DND-41 (cell line): ENCODE measurements around the gene B3GNT5.

Experiments used
- ATAC-seq: fragments of 200-7000 bp; cut with Tn5 transposase; 3 replicates; pipeline ENCODE4 v1.9.1; 2021; ENCODE audit warnings: low read depth; ENCODE audit not compliant: insufficient read depth
- DNase-seq: peaks from one replicate; pipeline ENCODE4 v3.0.0-alpha.2; 2020
- H2AFZ ChIP-seq: 2 replicates; pipeline ENCODE4 v1.6.0; 2012; ENCODE audit warnings: low read depth, low read length
- H3K27ac ChIP-seq: 2 replicates; pipeline ENCODE4 v1.5.1; 2012; ENCODE audit warnings: low read length, inconsistent platforms
- H3K27me3 ChIP-seq: fragments of 200-600 bp; sonication (generic); 2 replicates; pipeline ENCODE4 v1.6.0; 2012; ENCODE audit warnings: low read length, mild to moderate bottlenecking, inconsistent platforms; ENCODE audit not compliant: insufficient read depth, poor library complexity
- H3K36me3 ChIP-seq: 2 replicates; pipeline ENCODE4 v1.5.1; 2012; ENCODE audit warnings: low read length, inconsistent platforms; ENCODE audit not compliant: insufficient read depth
- H3K4me1 ChIP-seq: 2 replicates; pipeline ENCODE4 v1.5.1; 2012; ENCODE audit warnings: mild to moderate bottlenecking, low read length; ENCODE audit not compliant: insufficient read depth
- H3K4me2 ChIP-seq: 2 replicates; pipeline ENCODE4 v1.6.0; 2012; ENCODE audit warnings: mild to moderate bottlenecking, moderate library complexity, low read length, inconsistent platforms; ENCODE audit not compliant: insufficient read depth
- H3K4me3 ChIP-seq, 2 experiments: fragments of 200-600 bp in 1 of 2; shearing (Covaris generic) in 1 of 2; 2 replicates each; pipeline ENCODE4 v1.5.1; 2012 to 2016; ENCODE audit warnings: inconsistent platforms in 2 of 2, low read length in 2 of 2, mild to moderate bottlenecking in 2 of 2, low read depth in 1 of 2, moderate library complexity in 1 of 2
- H3K79me2 ChIP-seq: 2 replicates; pipeline ENCODE4 v1.6.0; 2012; ENCODE audit warnings: low read length, inconsistent platforms; ENCODE audit not compliant: insufficient read depth
- H3K9ac ChIP-seq: 2 replicates; pipeline ENCODE4 v1.6.0; 2012; ENCODE audit warnings: low read depth, mild to moderate bottlenecking, inconsistent platforms, low read length, moderate library complexity
- H3K9me3 ChIP-seq: 2 replicates; pipeline ENCODE4 v1.5.1; 2012; ENCODE audit warnings: low read length, moderate library complexity, mild to moderate bottlenecking, inconsistent platforms; ENCODE audit not compliant: insufficient read depth, severe bottlenecking
- H4K20me1 ChIP-seq: 2 replicates; pipeline ENCODE4 v1.6.0; 2012; ENCODE audit warnings: low read length; ENCODE audit not compliant: insufficient read depth
- CTCF ChIP-seq: IDR thresholded peaks from 2 replicates; pipeline ENCODE4 v1.5.1; 2012; ENCODE audit warnings: borderline replicate concordance, low read length, moderate library complexity, mild to moderate bottlenecking; ENCODE audit not compliant: poor library complexity, severe bottlenecking; ENCODE audit errors: extremely low read depth
- EZH2 ChIP-seq: IDR thresholded peaks from 3 replicates; pipeline ENCODE4 v1.6.1; 2012; ENCODE audit warnings: borderline replicate concordance, low read depth, mild to moderate bottlenecking, moderate library complexity, low read length, inconsistent platforms; ENCODE audit not compliant: severe bottlenecking

Gene B3GNT5

GRCh38 chr3:183266454-183266853 is 13.4 kb downstream of the B3GNT5 start:
- Histone ChIP-seq H3K27me3 (peaks cover 4% of the 10 kb centered on the region), H3K9me3 (no peaks in the 10 kb centered on the region), H3K4me2 (no peak overlapping the region), H3K36me3 (no peaks in the 10 kb centered on the region), H4K20me1 (no peaks in the 10 kb centered on the region), H3K4me1 (no peaks in the 10 kb centered on the region), H2AFZ (no peak overlapping the region), H3K4me3 (no peak overlapping the region), H3K79me2 (no peaks in the 10 kb centered on the region), H3K27ac (no peak overlapping the region), H3K9ac (no peak overlapping the region)
- no peak for TF ChIP-seq CTCF
- no peak for DNase-seq
- no peak for ATAC-seq

GRCh38 chr3:183267140-183267539 is 14.1 kb downstream of the B3GNT5 start:
- H3K27me3 ChIP-seq, result peaks cover 4% of the 10 kb centered on the region
- no peaks in the 10 kb centered on the region for H3K4me1 ChIP-seq

GRCh38 chr3:183268366-183268765 is 15.3 kb downstream of the B3GNT5 start:
- Histone ChIP-seq H3K9ac (no peak overlapping the region), H3K9me3 (no peaks in the 10 kb centered on the region), H4K20me1 (no peaks in the 10 kb centered on the region), H3K4me1 (no peaks in the 10 kb centered on the region), H3K4me3 (no peak overlapping the region), H3K27me3 (peaks cover 4% of the 10 kb centered on the region), H3K4me2 (no peak overlapping the region), H2AFZ (no peak overlapping the region), H3K27ac (no peak overlapping the region), H3K36me3 (no peaks in the 10 kb centered on the region), H3K79me2 (no peaks in the 10 kb centered on the region)
- DNase-seq, result no peak
- no peak for ATAC-seq
- TF ChIP-seq EZH2 (no peak), CTCF (no peak)

More at GRCh38 chr3:183267140-183267539, 14.1 kb downstream of the B3GNT5 start:
- no peak overlapping the region for H3K27ac ChIP-seq
- H4K20me1 ChIP-seq, result no peaks in the 10 kb centered on the region
- no peak overlapping the region for H3K9ac ChIP-seq
- ATAC-seq (no peak), DNase-seq (no peak)
- H2AFZ ChIP-seq, result no peak overlapping the region
- no peaks in the 10 kb centered on the region for H3K9me3 ChIP-seq
- TF ChIP-seq CTCF (no peak), EZH2 (no peak)
- H3K79me2 ChIP-seq, result no peaks in the 10 kb centered on the region
- H3K4me3 ChIP-seq, result no peak overlapping the region
- no peak overlapping the region for H3K4me2 ChIP-seq
- no peaks in the 10 kb centered on the region for H3K36me3 ChIP-seq

- Histone ChIP-seq H4K20me1 (no peaks in the 10 kb centered on the region), H2AFZ (no peak overlapping the region), H3K27me3 (no peaks in the 10 kb centered on the region), H3K79me2 (no peaks in the 10 kb centered on the region), H3K27ac (no peak overlapping the region), H3K9ac (no peak overlapping the region), H3K9me3 (no peaks in the 10 kb centered on the region), H3K36me3 (no peaks in the 10 kb centered on the region), H3K4me3 (no peak overlapping the region), H3K4me1 (no peaks in the 10 kb centered on the region), H3K4me2 (no peak overlapping the region)
- ATAC-seq (no peak), DNase-seq (no peak)
- TF ChIP-seq EZH2 (no peak), CTCF (no peak)
These were observed 16.3 kb downstream of the B3GNT5 start for GRCh38 chr3:183269345-183269744.
